ENCODE measurements around the gene AP5B1. TPM values are rescaled to one million over a fixed set of nuclear protein-coding genes. Genes with fewer than 3 reads are reported as not detected.

Gene AP5B1
- total and polyA plus RNA-seq, 4 experiments from 2014 or later: 5.2 to 26.9 (median 19.6) TPM

DNA sequence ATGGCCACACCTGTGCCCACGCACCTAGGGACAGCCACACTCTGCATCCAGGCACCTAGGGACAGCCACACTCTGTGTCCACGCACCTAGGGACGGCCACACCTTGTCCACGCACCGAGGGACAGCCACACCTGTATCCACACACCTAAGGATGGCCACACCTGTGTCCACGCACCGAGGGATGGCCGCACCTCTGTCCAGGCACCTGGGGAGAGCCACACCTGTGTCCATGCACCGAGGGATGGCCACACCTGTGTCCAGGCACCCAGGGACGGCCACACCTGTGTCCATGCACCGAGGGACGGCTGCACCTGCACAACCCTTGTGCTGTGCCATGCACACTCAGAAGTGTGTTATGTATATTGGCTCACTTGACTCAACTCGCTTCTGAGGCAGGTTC, 16.9 kb upstream of the AP5B1 start:
- Mint-ChIP-seq H3K9me3 (peaks cover 0 to 1% (median 0%) of the 10 kb centered on the region in 8 donors), H3K27ac (no peak overlapping the region), H3K4me3 (no peak overlapping the region), H3K4me1 (no peaks in the 10 kb centered on the region), H3K36me3 (no peaks in the 10 kb centered on the region), H3K27me3 (peaks cover 5 to 15% of the 10 kb centered on the region in 2 donors)
- peaks cover under 1% of the 10 kb centered on the region for H3K27me3 ChIP-seq (ENCODE audit: insufficient read depth, low read length)
- POLR2A ChIA-PET (ENCODE audit: partially characterized antibody): no interaction called here
- no peak overlapping the region for H3K4me3 ChIP-seq (ENCODE audit: low read length in 2 of 2)
- DNase-seq: no peak
- CTCF ChIA-PET (ENCODE audit: partially characterized antibody): interaction anchor here (0.7 to 1.5 kb wide), 2 partner anchors 27 to 43 kb away, joined by 3 read pairs; no protein-coding TSS in a partner anchor
- no peak overlapping the region for H3K27ac ChIP-seq (ENCODE audit: low read depth, low read length)
- H3K9me3 ChIP-seq (ENCODE audit: control insufficient read depth in 1 of 2, low read length in 2 of 2): no peaks in the 10 kb centered on the region
- H3K4me1 ChIP-seq (ENCODE audit: insufficient read depth, low read length): no peaks in the 10 kb centered on the region
- H3K36me3 ChIP-seq (ENCODE audit: insufficient read depth, low read length): no peaks in the 10 kb centered on the region
- intact Hi-C loops (cut with micrococcal nuclease): no loop called here

GRCh38 chr11:65796726-65797601, 16.2 kb upstream of the AP5B1 start:
- POLR2A ChIA-PET (ENCODE audit: partially characterized antibody): no interaction called here
- Histone ChIP-seq H3K4me3 (ENCODE audit: low read length in 2 of 2) (no peak overlapping the region), H3K36me3 (ENCODE audit: insufficient read depth, low read length) (no peaks in the 10 kb centered on the region), H3K9me3 (ENCODE audit: control insufficient read depth in 1 of 2, low read length in 2 of 2) (no peaks in the 10 kb centered on the region), H3K27ac (ENCODE audit: low read depth, low read length) (no peak overlapping the region), H3K27me3 (ENCODE audit: insufficient read depth, low read length) (no peaks in the 10 kb centered on the region), H3K4me1 (ENCODE audit: insufficient read depth, low read length) (peaks cover 2% of the 10 kb centered on the region)
- CTCF ChIA-PET (ENCODE audit: partially characterized antibody): interaction anchor here (0.6 to 1.5 kb wide), 2 partner anchors 26 to 85 kb away, joined by 3 read pairs; no protein-coding TSS in a partner anchor
- Mint-ChIP-seq H3K4me1 (peaks cover 0 to 4% (median 0%) of the 10 kb centered on the region in 4 donors), H3K36me3 (no peaks in the 10 kb centered on the region), H3K9me3 (peaks cover 0 to 1% (median 0%) of the 10 kb centered on the region in 8 donors), H3K27me3 (peaks cover 5 to 14% of the 10 kb centered on the region in 2 donors), H3K27ac (no peak overlapping the region), H3K4me3 (no peak overlapping the region)
- DNase-seq: no peak
- intact Hi-C loops (cut with micrococcal nuclease): no loop called here

GRCh38 chr11:65794570-65795510, 14.1 kb upstream of the AP5B1 start:
- intact Hi-C loops (cut with micrococcal nuclease): no loop called here
- no peak overlapping the region for H3K4me3 Mint-ChIP-seq
- H3K4me1 Mint-ChIP-seq: peaks cover 0 to 17% (median 7%) of the 10 kb centered on the region in 4 donors
- Histone ChIP-seq H3K27ac (ENCODE audit: low read depth, low read length) (no peak overlapping the region), H3K36me3 (ENCODE audit: insufficient read depth, low read length) (no peaks in the 10 kb centered on the region), H3K27me3 (ENCODE audit: insufficient read depth, low read length) (no peaks in the 10 kb centered on the region), H3K4me3 (ENCODE audit: low read length in 2 of 2) (no peak overlapping the region), H3K4me1 (ENCODE audit: insufficient read depth, low read length) (peaks cover 13% of the 10 kb centered on the region), H3K9me3 (ENCODE audit: control insufficient read depth in 1 of 2, low read length in 2 of 2) (no peaks in the 10 kb centered on the region)
- H3K27ac Mint-ChIP-seq: no peak overlapping the region
- H3K36me3 Mint-ChIP-seq: no peaks in the 10 kb centered on the region
- H3K27me3 Mint-ChIP-seq: peaks cover 13% of the 10 kb centered on the region in 2 donors
- POLR2A ChIA-PET (ENCODE audit: partially characterized antibody): no interaction called here
- no peak for DNase-seq
- CTCF ChIA-PET (ENCODE audit: partially characterized antibody): no interaction called here
- peaks cover 0 to 1% (median 0%) of the 10 kb centered on the region in 8 donors for H3K9me3 Mint-ChIP-seq

GRCh38 chr11:65793625-65794400, 13.0 kb upstream of the AP5B1 start:
- DNase-seq: no peak
- Histone ChIP-seq H3K36me3 (ENCODE audit: insufficient read depth, low read length) (no peaks in the 10 kb centered on the region), H3K27me3 (ENCODE audit: insufficient read depth, low read length) (peaks cover 7% of the 10 kb centered on the region), H3K27ac (ENCODE audit: low read depth, low read length) (no peak overlapping the region), H3K4me1 (ENCODE audit: insufficient read depth, low read length) (peaks cover 13% of the 10 kb centered on the region), H3K4me3 (ENCODE audit: low read length in 2 of 2) (no peak overlapping the region), H3K9me3 (ENCODE audit: control insufficient read depth in 1 of 2, low read length in 2 of 2) (no peaks in the 10 kb centered on the region)
- peaks cover 13 to 14% of the 10 kb centered on the region in 2 donors for H3K27me3 Mint-ChIP-seq
- ChIA-PET CTCF (ENCODE audit: partially characterized antibody) (interaction anchor here (4.0 kb wide), 1 partner anchor 14 kb away, joined by 20 read pairs; the partner anchor contains the start of gene AP5B1), POLR2A (ENCODE audit: partially characterized antibody) (no interaction called here)
- H3K27ac Mint-ChIP-seq: peak overlapping the region in 1 of 7 donors; percentile 41
- H3K36me3 Mint-ChIP-seq: no peaks in the 10 kb centered on the region
- peaks cover 0 to 21% (median 7%) of the 10 kb centered on the region in 4 donors for H3K4me1 Mint-ChIP-seq
- intact Hi-C loops (cut with micrococcal nuclease): no loop called here
- H3K9me3 Mint-ChIP-seq: no peaks in the 10 kb centered on the region
- H3K4me3 Mint-ChIP-seq: no peak overlapping the region

GRCh38 chr11:65793144-65793581, 12.4 kb upstream of the AP5B1 start:
- no peak for DNase-seq
- Histone ChIP-seq H3K27me3 (ENCODE audit: insufficient read depth, low read length) (peaks cover 14% of the 10 kb centered on the region), H3K36me3 (ENCODE audit: insufficient read depth, low read length) (no peaks in the 10 kb centered on the region), H3K4me3 (ENCODE audit: low read length in 2 of 2) (no peak overlapping the region), H3K27ac (ENCODE audit: low read depth, low read length) (no peak overlapping the region), H3K9me3 (ENCODE audit: control insufficient read depth in 1 of 2, low read length in 2 of 2) (no peaks in the 10 kb centered on the region), H3K4me1 (ENCODE audit: insufficient read depth, low read length) (peaks cover 19% of the 10 kb centered on the region)
- intact Hi-C loops (cut with micrococcal nuclease): no loop called here
- ChIA-PET CTCF (ENCODE audit: partially characterized antibody) (interaction anchor here (1.6 to 4.0 kb wide), 2 partner anchors 13 to 24 kb away, joined by 5 to 20 read pairs; partner anchors contain the start of gene AP5B1), POLR2A (ENCODE audit: partially characterized antibody) (no interaction called here)
- H3K36me3 Mint-ChIP-seq: no peaks in the 10 kb centered on the region
- H3K4me3 Mint-ChIP-seq: no peak overlapping the region
- H3K9me3 Mint-ChIP-seq: no peaks in the 10 kb centered on the region
- H3K27ac Mint-ChIP-seq: no peak overlapping the region
- H3K27me3 Mint-ChIP-seq: peaks cover 12 to 13% of the 10 kb centered on the region in 2 donors
- peaks cover under 1 to 28% (median 10%) of the 10 kb centered on the region in 4 donors for H3K4me1 Mint-ChIP-seq

GRCh38 chr11:65792456-65792855, 11.7 kb upstream of the AP5B1 start:
- H3K4me1 Mint-ChIP-seq: peaks cover 3 to 32% (median 14%) of the 10 kb centered on the region in 4 donors
- peaks cover 14 to 16% of the 10 kb centered on the region in 2 donors for H3K27me3 Mint-ChIP-seq
- DNase-seq: no peak
- Histone ChIP-seq H3K4me3 (ENCODE audit: low read length in 2 of 2) (no peak overlapping the region), H3K27ac (ENCODE audit: low read depth, low read length) (no peak overlapping the region), H3K9me3 (ENCODE audit: control insufficient read depth in 1 of 2, low read length in 2 of 2) (no peaks in the 10 kb centered on the region), H3K27me3 (ENCODE audit: insufficient read depth, low read length) (peaks cover 20% of the 10 kb centered on the region), H3K4me1 (ENCODE audit: insufficient read depth, low read length) (peaks cover 25% of the 10 kb centered on the region), H3K36me3 (ENCODE audit: insufficient read depth, low read length) (no peaks in the 10 kb centered on the region)
- CTCF ChIA-PET (ENCODE audit: partially characterized antibody): interaction anchor here (1.6 to 4.0 kb wide), 2 partner anchors 12 to 25 kb away, joined by 5 to 20 read pairs; partner anchors contain the start of gene AP5B1
- H3K27ac Mint-ChIP-seq: peak overlapping the region in 2 of 7 donors; percentile 23 to 48
- POLR2A ChIA-PET (ENCODE audit: partially characterized antibody): no interaction called here
- H3K36me3 Mint-ChIP-seq: no peaks in the 10 kb centered on the region
- intact Hi-C loops (cut with micrococcal nuclease): no loop called here
- H3K4me3 Mint-ChIP-seq: no peak overlapping the region
- no peaks in the 10 kb centered on the region for H3K9me3 Mint-ChIP-seq
